ENCODE data around the gene MCM9.

DNA sequence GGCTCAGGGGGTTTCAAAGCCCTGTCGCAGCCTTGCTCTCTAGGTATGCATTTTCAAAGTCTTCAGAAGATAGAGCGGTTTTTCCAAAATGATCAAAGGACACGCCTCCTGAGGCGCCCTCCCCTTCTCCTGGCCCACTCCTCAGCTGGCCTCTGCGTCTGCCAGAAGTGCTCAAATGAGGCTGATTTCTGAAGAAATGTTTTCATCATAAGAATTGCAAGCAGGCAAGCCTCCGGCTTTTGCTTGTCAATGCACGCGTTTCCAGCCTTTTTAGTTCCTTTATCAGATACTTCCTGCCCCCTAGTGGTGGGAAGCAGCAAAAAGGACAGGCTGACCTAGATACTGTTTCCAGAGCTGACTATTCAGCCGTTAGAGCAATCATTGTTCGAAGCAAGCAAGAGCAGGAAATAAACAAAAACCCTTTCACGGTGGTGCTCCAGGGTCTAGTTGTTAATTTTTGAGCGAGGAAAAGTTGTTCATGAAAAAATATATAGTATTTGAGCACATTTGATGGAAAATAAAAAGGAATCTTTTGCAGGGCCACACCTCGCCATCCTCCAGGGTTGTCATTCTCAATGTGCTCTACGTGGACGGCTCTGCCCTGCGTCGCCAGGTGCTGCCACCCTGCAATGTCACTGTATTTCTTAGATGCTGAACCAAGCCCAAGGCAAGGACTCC lies 134.4 kb downstream of the MCM9 start:
- TF ChIP-seq, protein P1, sequence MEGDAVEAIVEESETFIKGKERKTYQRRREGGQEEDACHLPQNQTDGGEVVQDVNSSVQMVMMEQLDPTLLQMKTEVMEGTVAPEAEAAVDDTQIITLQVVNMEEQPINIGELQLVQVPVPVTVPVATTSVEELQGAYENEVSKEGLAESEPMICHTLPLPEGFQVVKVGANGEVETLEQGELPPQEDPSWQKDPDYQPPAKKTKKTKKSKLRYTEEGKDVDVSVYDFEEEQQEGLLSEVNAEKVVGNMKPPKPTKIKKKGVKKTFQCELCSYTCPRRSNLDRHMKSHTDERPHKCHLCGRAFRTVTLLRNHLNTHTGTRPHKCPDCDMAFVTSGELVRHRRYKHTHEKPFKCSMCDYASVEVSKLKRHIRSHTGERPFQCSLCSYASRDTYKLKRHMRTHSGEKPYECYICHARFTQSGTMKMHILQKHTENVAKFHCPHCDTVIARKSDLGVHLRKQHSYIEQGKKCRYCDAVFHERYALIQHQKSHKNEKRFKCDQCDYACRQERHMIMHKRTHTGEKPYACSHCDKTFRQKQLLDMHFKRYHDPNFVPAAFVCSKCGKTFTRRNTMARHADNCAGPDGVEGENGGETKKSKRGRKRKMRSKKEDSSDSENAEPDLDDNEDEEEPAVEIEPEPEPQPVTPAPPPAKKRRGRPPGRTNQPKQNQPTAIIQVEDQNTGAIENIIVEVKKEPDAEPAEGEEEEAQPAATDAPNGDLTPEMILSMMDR (IDR thresholded peaks at IDR 0.05), result peak; percentile 78 to 84 (median 80)
- no peak for TF ChIP-seq POLR2A (IDR thresholded peaks at IDR 0.05)
